NCI-H2107 (cell line): ENCODE data around the gene ETNK1.
A peak's percentile ranks its signal among the peaks of the same experiment; 100 is the strongest.
"Not testable (repeated sequence)": the region's sequence is repeated elsewhere in the genome, so short reads cannot be mapped to it uniquely, and the experiment has no call there.

Experiments used
- DNase-seq: peaks from one replicate; lab custom pipeline; 2025; lab: John Stamatoyannopoulos, UW

Gene ETNK1

DNA sequence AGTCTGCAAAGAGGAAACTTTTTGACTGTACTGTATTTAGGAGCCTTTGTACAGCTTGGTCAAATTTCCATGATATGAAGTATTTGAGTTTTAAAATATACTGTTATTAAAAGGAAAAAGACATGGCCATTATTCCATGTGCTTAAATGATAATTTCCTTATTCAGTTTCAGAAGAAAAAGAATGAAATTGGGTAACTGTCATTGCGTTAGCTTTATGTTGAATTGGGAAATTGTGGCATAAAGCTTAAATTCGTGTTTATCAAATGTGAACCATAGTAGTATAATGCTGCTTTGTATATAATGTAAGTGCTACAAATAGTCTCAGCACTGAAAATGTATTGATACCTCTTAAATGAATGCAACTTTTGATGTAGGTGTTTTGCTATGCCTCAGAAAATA is 64.9 kb downstream of the ETNK1 start:
- no peak for DNase-seq

DNA sequence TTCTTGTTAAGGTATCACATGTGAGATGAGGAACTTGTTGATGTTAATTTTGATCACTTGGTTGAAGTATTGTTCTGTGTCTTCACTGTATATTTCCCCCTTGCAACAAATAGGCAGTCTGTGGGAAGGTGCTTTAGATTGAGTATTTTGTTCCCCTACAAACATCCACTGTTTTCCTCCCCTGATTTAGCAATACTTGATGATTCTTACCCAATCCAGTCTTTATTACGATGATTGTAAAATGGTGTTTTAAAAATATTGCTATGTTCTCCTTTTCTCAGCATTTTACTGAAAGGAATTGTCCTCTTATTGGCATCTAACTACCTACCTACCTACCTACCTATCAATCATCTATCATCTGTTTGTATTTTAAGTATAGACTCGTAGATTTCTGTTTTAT is 66.3 kb downstream of the ETNK1 start:
- no peak for DNase-seq

DNA sequence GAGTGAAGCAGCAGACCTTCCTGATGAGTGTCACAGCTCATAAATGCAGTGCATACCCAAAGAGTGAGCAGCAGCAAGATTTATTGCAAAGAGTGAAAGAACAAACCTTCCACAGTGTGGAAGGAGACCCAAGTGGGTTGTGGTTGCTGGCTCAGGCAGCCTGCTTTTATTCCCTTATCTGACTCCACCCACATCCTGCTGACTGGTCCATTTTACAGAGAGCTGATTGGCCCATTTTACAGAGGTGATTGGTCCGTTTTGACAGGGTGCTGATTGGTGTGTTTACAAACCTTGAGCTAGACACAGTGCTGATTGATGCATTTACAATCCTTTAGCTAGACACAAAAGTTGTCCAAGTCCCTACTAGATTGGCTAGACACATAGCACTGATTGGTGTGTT is 67.5 kb downstream of the ETNK1 start:
- not testable (repeated sequence) for DNase-seq

DNA sequence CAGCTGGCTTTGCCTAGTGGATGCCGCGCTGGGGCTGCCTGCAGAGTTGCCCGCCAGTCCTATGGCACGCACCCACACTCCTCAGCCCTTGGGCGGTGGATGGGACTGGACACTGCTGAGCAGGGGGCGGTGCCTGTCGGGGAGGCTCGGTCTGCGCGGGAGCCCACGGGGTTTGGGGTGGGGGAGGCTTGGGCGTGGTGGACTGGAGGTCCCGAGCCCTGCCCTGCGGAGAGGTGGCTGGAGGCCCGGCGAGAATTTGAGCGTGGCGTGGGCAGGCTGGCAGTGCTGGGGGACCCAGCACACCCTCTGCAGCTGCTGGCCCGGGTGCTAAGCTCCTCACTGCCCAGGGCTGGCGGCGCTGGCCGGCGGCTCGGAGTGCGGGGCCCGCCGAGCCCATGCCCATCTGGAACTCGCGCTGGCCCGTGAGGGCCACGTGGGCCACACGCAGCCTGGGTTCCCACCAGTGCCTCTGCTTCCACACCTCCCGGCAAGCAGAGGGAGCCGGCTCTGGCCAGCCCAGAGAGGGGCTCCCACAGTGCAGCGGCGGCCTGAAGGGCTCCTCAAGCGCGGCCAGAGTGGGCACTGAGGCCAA is 68.1 kb downstream of the ETNK1 start:
- no peak for DNase-seq

DNA sequence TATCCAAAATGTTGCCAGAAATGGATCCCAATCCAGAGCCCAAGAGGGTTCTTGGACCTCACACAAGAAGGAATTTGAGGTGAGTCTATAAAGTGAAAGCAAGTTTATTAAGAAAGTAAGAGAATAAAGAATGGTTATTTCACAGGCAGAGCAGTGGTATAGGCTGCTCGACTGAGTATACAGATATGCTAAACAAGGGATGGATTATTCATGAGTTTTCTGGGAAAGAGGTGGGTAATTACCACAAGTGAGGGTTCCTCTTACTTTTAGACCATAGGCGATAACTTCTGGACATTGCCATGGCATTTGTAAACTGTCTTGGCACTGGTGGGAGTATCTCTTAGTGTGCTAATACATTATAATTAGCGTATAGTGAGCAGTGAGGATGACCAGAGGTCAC is 73.6 kb downstream of the ETNK1 start:
- DNase-seq = no peak

DNA sequence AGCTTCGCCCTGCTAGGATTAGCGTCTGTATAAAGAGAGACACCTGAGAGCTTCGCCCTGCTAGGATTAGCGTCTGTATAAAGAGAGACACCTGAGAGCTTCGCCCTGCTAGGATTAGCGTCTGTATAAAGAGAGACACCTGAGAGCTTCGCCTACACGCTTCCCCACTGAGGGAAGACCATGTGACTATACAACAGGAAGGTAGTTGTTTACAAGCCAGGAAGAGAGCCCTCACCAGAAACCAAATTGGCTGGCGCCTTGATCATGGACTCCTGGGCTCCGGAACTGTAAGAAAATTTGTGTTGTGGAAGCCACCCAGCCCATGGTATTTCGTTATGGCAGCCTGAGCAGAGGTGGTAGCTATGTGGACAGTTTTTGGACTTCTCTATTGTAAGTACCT is 74.7 kb downstream of the ETNK1 start:
- peak; percentile 47 for DNase-seq

DNA sequence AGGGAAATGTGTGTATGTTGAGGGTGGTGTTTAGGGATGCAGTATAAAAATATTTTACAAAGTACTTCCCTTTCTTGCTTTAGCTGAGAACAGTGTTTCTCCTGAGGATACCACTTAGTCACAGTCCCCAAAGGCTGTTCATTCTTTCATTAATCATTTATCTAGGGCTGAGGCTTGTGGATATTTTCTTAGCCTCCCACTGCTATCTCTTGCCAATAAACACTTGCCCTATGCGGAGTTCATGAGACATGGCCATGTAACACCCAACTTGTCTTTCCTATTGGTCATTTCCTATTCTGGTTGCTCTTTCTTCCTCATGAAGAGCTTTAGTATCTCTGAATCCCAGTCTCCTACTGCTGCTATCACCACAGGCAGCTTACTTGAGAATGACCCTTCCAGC is 75.1 kb downstream of the ETNK1 start:
- DNase-seq = no peak

DNA sequence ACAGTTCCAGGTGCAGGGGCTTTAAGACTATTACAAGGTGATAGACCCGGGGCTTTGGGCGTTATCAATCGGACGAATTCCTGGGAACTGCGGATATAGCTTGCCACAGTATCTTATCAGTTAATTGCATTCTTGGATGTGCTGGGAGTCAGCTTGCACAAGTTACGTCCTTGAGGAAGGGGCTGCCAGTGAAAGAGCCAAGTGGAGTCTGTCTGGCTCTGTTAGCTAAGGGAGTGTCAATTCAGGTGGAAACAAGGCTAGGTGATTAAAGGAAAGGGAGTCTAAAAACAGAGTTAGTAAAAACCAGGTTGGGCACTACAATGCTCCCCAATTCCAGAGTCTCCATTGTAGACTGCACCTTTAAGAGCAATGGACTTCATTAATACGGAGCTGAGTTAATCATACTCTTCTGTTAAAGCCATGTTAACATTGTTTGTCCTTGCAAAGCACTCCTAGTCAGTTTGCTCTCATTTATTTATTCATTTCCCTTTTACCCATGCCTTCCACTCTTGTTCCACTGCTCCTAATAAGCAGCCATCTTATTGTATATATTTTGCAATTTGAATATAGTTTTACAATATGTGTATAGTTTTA is 76.3 kb downstream of the ETNK1 start:
- not testable (repeated sequence) for DNase-seq

DNA sequence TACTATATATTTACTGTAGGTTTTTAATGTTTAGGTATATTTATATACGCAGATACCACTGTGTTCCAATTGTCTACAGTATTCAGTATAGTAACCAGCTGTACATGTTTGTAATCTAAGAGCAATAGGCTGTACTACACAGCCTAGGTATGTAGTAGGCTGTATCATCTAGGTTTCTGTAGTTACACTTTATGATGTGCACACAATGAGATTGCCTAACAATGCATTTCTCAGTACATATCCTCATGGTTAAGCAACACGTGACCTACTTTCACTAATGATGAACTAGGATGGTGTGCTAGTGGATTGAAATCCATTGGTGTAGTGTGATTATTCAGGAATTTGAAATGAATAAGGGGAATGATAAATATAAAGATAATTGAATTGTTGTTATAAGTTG is 77.7 kb downstream of the ETNK1 start:
- no peak for DNase-seq

DNA sequence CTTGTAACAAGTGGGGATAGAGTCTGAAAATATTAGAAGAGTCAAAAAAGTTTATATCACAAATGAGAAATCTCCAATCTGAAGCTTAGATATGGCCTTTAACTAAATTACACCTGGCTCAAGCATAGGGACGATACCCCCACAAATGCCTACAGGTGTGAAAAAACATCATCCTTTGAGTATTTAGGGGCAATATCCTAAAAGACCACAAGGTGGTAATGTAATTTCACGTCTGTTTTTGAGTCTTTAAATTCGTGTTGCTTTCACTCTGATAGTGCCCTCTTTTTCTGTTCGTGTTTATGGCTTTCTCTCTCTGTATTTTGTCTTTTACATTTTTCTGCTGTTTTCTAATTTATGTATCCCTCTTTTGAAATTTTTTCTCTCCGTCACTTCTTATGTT is 84.3 kb downstream of the ETNK1 start:
- DNase-seq = peak; percentile 12

DNA sequence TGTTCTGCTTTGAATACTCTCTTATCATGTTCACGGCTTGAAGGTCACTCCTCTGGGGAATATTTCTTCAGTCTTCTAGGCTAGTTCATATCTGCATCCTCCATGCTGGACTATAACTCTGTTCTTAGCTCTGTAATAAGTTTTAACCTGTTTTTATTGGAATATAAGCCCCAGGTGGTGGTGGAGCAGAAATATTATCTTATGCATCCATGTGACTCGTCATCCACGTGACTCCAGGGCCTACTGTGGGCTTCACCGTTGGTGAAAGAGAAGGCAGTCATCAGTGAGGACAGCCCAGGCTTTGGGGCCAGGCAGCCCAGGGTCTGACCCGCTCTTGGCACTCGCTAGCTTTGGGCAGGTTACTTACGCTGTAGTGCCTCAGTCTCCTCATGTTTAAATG is 87.1 kb downstream of the ETNK1 start:
- no peak for DNase-seq

DNA sequence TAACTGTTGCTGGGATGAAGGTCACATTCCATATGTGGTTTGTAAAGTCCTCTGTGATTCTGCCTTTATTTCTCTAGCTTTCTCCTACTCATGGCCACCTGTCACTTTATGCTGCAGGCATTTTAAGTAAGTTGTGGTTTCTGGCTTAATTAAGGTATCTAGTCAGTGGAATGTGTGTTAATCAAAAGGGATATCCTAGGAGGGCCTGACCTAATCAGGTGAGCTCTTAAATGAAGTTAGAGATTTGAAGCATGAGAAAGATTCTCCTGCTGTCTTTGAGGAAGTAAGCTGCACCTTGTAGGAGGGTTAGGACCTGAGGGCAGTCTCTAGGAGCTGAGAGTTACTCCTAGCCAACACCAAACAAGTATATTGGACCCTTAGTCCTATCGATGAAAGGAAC is 90.3 kb downstream of the ETNK1 start:
- DNase-seq = no peak

DNA sequence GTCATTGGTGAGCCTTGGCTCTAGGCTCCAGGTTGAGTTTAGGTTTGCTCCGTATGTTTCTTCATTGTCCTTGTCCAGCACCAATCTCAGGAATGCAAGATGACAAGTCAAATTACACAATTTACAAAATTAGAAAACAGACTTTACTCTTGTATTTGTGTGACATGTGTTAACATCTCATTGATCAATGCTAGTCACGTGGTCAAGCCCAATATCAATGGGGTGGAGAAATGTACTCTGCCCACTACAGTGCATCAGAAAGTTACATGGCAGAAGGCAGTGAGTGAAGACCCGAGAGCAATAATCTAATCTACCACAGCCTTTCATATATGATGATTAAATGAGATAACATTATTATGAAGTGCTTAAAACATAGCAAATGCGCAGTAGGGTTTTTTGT is 94.8 kb downstream of the ETNK1 start:
- no peak for DNase-seq

DNA sequence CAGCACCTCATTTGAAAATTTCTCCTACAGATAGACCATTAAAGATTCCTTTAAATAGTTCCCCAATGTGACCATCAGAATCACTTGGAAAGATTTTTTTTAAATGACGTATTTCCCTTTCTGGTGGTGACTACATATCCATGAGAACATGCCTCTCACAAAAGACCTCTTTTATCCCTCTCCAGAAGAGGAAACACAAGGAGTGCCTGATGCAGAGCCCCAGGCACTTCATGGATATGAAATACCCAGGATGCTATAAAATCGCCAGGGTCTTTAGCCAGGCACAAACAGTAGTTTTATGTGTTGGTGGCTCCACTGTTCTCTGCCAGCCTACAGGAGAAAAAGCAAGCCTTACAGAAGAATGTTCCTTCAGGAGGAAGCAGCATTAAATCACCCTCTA is 97.1 kb downstream of the ETNK1 start:
- no peak for DNase-seq

DNA sequence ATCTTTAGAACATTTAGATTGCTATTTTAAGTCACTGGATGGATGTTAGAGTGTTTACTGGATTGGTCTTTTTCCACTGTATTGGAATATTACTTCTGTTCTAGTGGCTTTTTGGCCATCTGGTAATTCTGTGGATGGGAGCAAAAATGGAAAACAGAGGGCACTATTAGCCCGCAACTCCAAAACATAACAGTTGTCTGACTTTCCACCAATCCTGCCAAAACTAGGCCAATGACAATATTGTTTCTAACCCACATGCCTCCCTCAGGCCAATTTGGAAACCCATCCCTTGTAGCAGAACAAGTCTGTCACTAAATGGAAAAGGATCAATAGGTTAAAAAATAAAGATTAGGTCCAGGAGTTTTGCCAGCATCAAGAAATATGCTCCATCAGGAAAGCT is 97.8 kb downstream of the ETNK1 start:
- no peak for DNase-seq

DNA sequence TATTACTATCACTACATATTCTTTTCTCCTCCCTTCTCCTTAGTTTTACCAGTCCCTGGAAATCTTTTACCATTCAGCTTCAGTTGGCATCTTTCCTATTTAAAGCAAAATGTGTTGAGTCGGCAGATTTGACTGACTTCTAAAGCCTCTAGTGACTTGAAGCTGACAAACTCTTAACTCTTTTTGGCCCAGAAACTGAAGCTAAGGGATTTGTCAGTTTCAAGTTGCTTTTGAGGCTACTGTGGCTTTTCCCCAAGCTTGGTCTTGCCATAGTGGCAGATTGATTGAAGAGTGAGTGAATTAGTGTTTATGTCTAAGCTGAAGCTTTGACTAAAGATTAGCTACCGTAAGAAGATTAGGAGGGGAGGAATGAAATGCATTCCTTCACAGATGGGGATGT is 104.0 kb downstream of the ETNK1 start:
- no peak for DNase-seq

DNA sequence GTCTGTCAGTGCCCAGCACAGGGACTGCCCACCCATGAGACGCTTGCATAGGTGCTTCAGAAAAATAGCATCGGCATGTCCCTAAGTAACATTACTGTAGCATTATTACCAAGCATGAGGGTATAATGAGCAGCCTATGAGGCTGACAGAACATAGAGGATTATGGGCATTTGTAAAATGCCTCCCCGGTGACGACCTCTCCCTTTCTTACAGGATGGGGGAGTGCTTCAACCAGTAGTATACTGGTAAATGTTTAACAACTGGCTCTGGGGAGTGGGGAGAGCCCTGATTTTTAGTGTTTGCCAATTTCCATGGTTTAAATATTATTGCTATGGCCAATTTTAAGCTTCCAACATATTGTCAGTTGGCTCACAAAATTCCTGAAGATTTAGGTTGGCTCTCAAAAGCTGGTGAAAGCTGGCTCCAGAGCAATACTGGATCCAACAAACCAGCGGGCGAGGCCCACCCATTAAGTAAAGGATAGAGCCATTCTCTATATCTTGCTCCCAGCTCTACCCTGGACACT is 104.5 kb downstream of the ETNK1 start:
- DNase-seq = no peak

DNA sequence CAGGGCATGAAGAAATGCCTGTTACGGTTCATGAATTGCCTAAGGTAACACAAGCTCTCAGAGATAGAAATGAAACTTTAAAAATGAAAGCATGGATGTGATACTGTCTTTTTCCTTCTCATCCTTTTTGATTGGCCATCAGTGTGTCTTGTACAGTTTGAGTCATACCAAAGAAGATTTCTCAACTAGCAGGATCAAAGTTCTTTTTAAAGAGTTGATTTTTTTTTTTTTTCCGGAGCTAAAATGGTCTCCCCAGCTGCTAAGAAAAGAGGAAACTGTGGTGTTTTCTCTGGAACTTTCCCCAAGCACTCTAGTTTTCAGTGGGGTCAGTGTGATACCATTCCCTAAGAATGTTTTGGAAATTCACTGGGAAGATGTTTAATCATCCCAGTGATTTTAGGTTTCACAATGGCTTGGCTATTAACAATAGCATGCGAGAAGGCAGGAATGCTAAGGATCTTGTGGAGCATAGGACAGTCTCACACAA is 105.0 kb downstream of the ETNK1 start:
- DNase-seq = no peak

DNA sequence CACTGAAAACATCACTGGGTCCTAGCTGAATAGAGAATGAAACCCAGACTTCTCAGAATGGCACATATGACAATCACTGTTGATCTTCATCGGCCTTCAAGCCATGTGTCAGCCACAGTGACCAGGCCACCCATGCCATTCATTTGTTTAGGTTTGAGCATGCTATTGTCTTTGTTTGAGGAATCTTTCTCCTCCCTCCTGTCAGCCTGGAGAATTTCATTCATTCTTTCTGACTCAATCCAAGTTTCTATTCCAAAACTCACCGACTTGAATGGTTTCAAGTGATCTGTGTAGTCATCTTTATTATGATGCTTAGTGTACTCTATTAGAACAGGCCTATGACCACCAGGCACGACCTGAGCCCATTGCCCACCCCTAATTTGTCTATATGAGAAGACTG is 106.3 kb downstream of the ETNK1 start:
- no peak for DNase-seq

DNA sequence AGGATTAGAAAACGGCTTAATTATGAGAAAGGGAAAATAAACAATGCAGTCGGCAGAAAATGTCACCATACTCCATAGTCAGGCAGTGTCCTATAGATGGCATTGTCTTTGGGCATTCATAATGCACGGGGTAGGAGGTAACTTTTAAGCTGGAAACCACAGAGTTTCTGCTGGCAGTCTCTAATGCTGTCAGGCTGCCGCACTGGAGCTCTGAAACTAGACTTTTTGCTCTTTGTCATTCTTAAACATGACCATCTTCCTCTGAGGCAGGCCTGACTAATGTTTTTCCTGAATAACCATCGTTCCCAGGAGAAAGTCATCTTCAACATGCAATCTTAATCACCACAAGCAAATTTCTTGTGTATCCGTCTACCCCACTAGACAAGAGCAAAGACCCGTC is 108.8 kb downstream of the ETNK1 start:
- no peak for DNase-seq

DNA sequence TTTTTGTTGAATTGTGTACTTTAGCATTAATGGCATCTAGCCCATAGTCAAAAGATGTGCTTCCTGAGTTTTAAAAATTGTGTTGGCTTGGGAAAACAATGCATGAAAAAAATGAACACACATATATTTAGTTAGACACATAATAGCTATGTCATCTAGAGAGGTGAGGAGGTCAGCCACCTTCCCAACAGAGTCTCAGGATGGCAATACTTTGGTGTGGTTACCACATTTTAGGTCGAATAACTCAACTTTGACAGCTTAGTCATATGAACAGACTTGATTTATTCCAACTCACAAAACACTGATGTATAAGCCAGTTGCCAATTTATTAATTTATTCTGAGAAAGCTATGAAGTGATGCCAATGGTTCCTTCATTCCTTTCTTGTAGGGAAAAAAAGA is 114.0 kb downstream of the ETNK1 start:
- no peak for DNase-seq
